HTR-8/SVneo (cell line): ENCODE data around the gene ASF1A.

Experiments
- DNase-seq: peaks from one replicate; pipeline ENCODE4 v3.0.0; 2011; ENCODE audit warnings: low spot score, mixed read lengths; ENCODE audit not compliant: insufficient read length
- FAIRE-seq: peaks from 2 replicates; lab custom pipeline; 2011; peaks lifted over from hg19 to GRCh38; lab: Jason Lieb, UNC

ASF1A gene

GRCh38 chr6:118905851-118906250, 11.9 kb downstream of the ASF1A start:
- DNase-seq (no peak), FAIRE-seq (no peak)

GRCh38 chr6:118908441-118908840, 14.5 kb downstream of the ASF1A start:
- FAIRE-seq (no peak), DNase-seq (no peak)

- FAIRE-seq (no peak), DNase-seq (no peak)
These were observed 18.7 kb downstream of the ASF1A start for GRCh38 chr6:118912646-118913045.

- FAIRE-seq (no peak), DNase-seq (no peak)
These were observed 19.2 kb downstream of the ASF1A start for GRCh38 chr6:118913161-118913560.

- DNase-seq (no peak), FAIRE-seq (no peak)
These were observed 20.6 kb downstream of the ASF1A start for GRCh38 chr6:118914598-118914997.

- DNase-seq (no peak), FAIRE-seq (no peak)
These were observed 23.8 kb downstream of the ASF1A start for GRCh38 chr6:118917546-118918328.

GRCh38 chr6:118918329-118918725, 24.4 kb downstream of the ASF1A start:
- DNase-seq (no peak), FAIRE-seq (no peak)

- no peak for FAIRE-seq
These were observed 27.1 kb downstream of the ASF1A start for GRCh38 chr6:118921084-118921483.

GRCh38 chr6:118923035-118923434, 29.1 kb downstream of the ASF1A start:
- FAIRE-seq: no peak
- DNase-seq: no peak

More at GRCh38 chr6:118921084-118921483, 27.1 kb downstream of the ASF1A start:
- no peak for DNase-seq

GRCh38 chr6:118930680-118931079, 36.7 kb downstream of the ASF1A start:
- DNase-seq (no peak), FAIRE-seq (no peak)

- FAIRE-seq (no peak), DNase-seq (no peak)
These were observed 37.5 kb downstream of the ASF1A start for GRCh38 chr6:118931436-118931835.

GRCh38 chr6:118932421-118932820, 38.5 kb downstream of the ASF1A start:
- FAIRE-seq (no peak), DNase-seq (no peak)

GRCh38 chr6:118933855-118934460, 40.0 kb downstream of the ASF1A start:
- no peak for FAIRE-seq
- DNase-seq: no peak

GRCh38 chr6:118934461-118935330, 40.7 kb downstream of the ASF1A start, which contains the start of gene MCM9:
Gene MCM9, minus strand, starts transcription at chr6:118935159. Its CDS starts 3,436 bp downstream, at chr6:118931723.
- DNase-seq (peak; percentile 88), FAIRE-seq (peak; percentile 83)

GRCh38 chr6:118935331-118935668, 41.3 kb downstream of the ASF1A start:
- FAIRE-seq (no peak), DNase-seq (no peak)

- FAIRE-seq (no peak), DNase-seq (no peak)
These were observed 42.2 kb downstream of the ASF1A start for GRCh38 chr6:118935978-118936703.

- FAIRE-seq: no peak
These were observed 45.7 kb downstream of the ASF1A start for GRCh38 chr6:118939683-118940082.

GRCh38 chr6:118940770-118941169, 46.8 kb downstream of the ASF1A start:
- FAIRE-seq (peak; percentile 42), DNase-seq (no peak)

More at GRCh38 chr6:118939683-118940082, 45.7 kb downstream of the ASF1A start:
- no peak for DNase-seq

GRCh38 chr6:118945217-118945616, 51.3 kb downstream of the ASF1A start:
- FAIRE-seq (no peak), DNase-seq (no peak)

GRCh38 chr6:118952683-118953082, 58.7 kb downstream of the ASF1A start:
- no peak for FAIRE-seq
- DNase-seq: no peak
